MCF 10A (cell line): ENCODE data around the gene NME5. TPM values are rescaled to one million over a fixed set of nuclear protein-coding genes. Genes with fewer than 3 reads are reported as not detected.

ENCODE experiments used
- BruUV-seq: library from RNA; stranded (reverse); fragments of 400-500 nt; replicated peaks from 2 replicates; lab custom pipeline; 2021; lab: Mats Ljungman, UMichigan
- CTCF ChIA-PET: fragments of 300-600 bp; sonication (Branson Sonifier 250); formaldehyde crosslinking; extraction: SDS; loops from one replicate; lab custom pipeline; 2021; ENCODE audit warnings: antibody characterized with exemption, inconsistent platforms; lab: Yijun Ruan, JAX
- POLR2A ChIA-PET: fragments of 300-600, 350-650 bp; sonication (Branson Sonifier 250); formaldehyde crosslinking; extraction: SDS; loops from one replicate; lab custom pipeline; 2020; ENCODE audit warnings: antibody characterized with exemption, inconsistent platforms; lab: Yijun Ruan, JAX
- DNase-seq: peaks from one replicate; pipeline ENCODE4 v3.0.0-alpha.2; 2018; ENCODE audit not compliant: unreplicated experiment
- H3K27ac Mint-ChIP-seq: one replicate; pipeline ENCODE4 v1.8.0; 2022; ENCODE audit warnings: mild to moderate bottlenecking, low read depth, mixed read lengths; ENCODE audit not compliant: unreplicated experiment
- H3K27me3 Mint-ChIP-seq: one replicate; pipeline ENCODE4 v1.8.0; 2022; ENCODE audit warnings: mixed read lengths; ENCODE audit not compliant: insufficient read depth, unreplicated experiment
- H3K36me3 Mint-ChIP-seq: one replicate; pipeline ENCODE4 v1.8.0; 2022; ENCODE audit warnings: mild to moderate bottlenecking, moderate library complexity, mixed read lengths; ENCODE audit not compliant: insufficient read depth, unreplicated experiment
- H3K4me1 Mint-ChIP-seq: one replicate; pipeline ENCODE4 v1.8.0; 2022; ENCODE audit warnings: mixed read lengths; ENCODE audit not compliant: insufficient read depth, unreplicated experiment
- H3K4me3 Mint-ChIP-seq: one replicate; pipeline ENCODE4 v1.8.0; 2022; ENCODE audit warnings: mild to moderate bottlenecking, moderate library complexity, mixed read lengths; ENCODE audit not compliant: unreplicated experiment
- H3K9me3 Mint-ChIP-seq: one replicate; pipeline ENCODE4 v1.8.0; 2022; ENCODE audit warnings: mixed read lengths; ENCODE audit not compliant: unreplicated experiment
- CTCF ChIP-seq: fragments of 200-600 bp; IDR thresholded peaks from one replicate; pipeline ENCODE4 v1.8.0; 2022; ENCODE audit warnings: antibody characterized with exemption, mild to moderate bottlenecking; ENCODE audit not compliant: unreplicated experiment
- intact Hi-C: fragments of 100-400 bp; cut with micrococcal nuclease; formaldehyde crosslinking; loops from 2 replicates; pipeline ENCODE4 v1.14.1; 2022
- total RNA-seq: library from RNA; stranded (reverse); gene quantifications from 2 replicates; pipeline ENCODE4 v1.2.3, GENCODE V29; 2022

Gene NME5
- total RNA-seq, 1 experiment from 2014 or later = not detected

GRCh38 chr5:138109463-138110265 lies 29.6 kb downstream of the NME5 start:
- H3K36me3 Mint-ChIP-seq = no peaks in the 10 kb centered on the region
- POLR2A ChIA-PET = interaction anchor here (0.5 kb wide), 1 partner anchor 335 kb away, joined by 4 read pairs; no protein-coding TSS in a partner anchor
- DNase-seq = no peak
- peaks cover 5% of the 10 kb centered on the region for H3K4me1 Mint-ChIP-seq
- BruUV-seq = no TSS peak
- no peak overlapping the region for H3K27ac Mint-ChIP-seq
- CTCF ChIA-PET = interaction anchor here (0.7 to 2.7 kb wide), 9 partner anchors 13 to 244 kb away, joined by 3 to 18 read pairs (median 4); no protein-coding TSS in a partner anchor
- no peak for TF ChIP-seq CTCF
- H3K9me3 Mint-ChIP-seq = no peaks in the 10 kb centered on the region
- intact Hi-C loops = loop anchor here (2.0 kb wide), 1 partner anchor 33 kb away; no protein-coding TSS in a partner anchor
- H3K27me3 Mint-ChIP-seq = peaks cover 39% of the 10 kb centered on the region
- H3K4me3 Mint-ChIP-seq = no peak overlapping the region

GRCh38 chr5:138107213-138107612 lies 32.0 kb downstream of the NME5 start:
- Mint-ChIP-seq H3K4me3 (no peak overlapping the region), H3K36me3 (no peaks in the 10 kb centered on the region), H3K27ac (no peak overlapping the region), H3K4me1 (peaks cover 5% of the 10 kb centered on the region), H3K9me3 (no peaks in the 10 kb centered on the region), H3K27me3 (peaks cover 45% of the 10 kb centered on the region)
- no peak for TF ChIP-seq CTCF
- DNase-seq = no peak
- POLR2A ChIA-PET = no interaction called here
- intact Hi-C loops = no loop called here
- BruUV-seq = no TSS peak
- CTCF ChIA-PET = interaction anchor here (0.6 to 1.5 kb wide), 6 partner anchors 22 to 298 kb away, joined by 3 to 11 read pairs (median 4); no protein-coding TSS in a partner anchor

- no TSS peak for BruUV-seq
- Mint-ChIP-seq H3K4me1 (no peaks in the 10 kb centered on the region), H3K4me3 (no peak overlapping the region), H3K27ac (no peak overlapping the region), H3K9me3 (no peaks in the 10 kb centered on the region), H3K36me3 (no peaks in the 10 kb centered on the region), H3K27me3 (peaks cover 45% of the 10 kb centered on the region)
- DNase-seq = no peak
- intact Hi-C loops = no loop called here
- POLR2A ChIA-PET = no interaction called here
- TF ChIP-seq CTCF = no peak
- CTCF ChIA-PET = interaction anchor here (1.2 kb wide), 1 partner anchor 18 kb away, joined by 3 read pairs; no protein-coding TSS in a partner anchor
These were observed 33.5 kb downstream of the NME5 start for GRCh38 chr5:138105709-138106108.

- ChIA-PET CTCF (interaction anchor here (0.5 to 2.6 kb wide), 7 partner anchors 15 to 113 kb away, joined by 3 to 21 read pairs (median 3); no protein-coding TSS in a partner anchor), POLR2A (no interaction called here)
- TF ChIP-seq CTCF = no peak
- Mint-ChIP-seq H3K4me1 (no peaks in the 10 kb centered on the region), H3K9me3 (no peaks in the 10 kb centered on the region), H3K36me3 (no peaks in the 10 kb centered on the region), H3K27me3 (peaks cover 38% of the 10 kb centered on the region), H3K4me3 (no peak overlapping the region), H3K27ac (no peak overlapping the region)
- intact Hi-C loops = no loop called here
- DNase-seq = no peak
- BruUV-seq = no TSS peak
These were observed 36.0 kb downstream of the NME5 start for GRCh38 chr5:138103319-138103637.
